Natural killer cell (primary cell): ENCODE data around the gene DNAJC4. TPM values are rescaled to one million over a fixed set of nuclear protein-coding genes. Genes with fewer than 3 reads are reported as not detected.

Experiments used
- ATAC-seq, 3 donors: fragments of 150-1000 bp in 2 of 3; fragments of 200-7000 bp in 1 of 3; cut with Tn5 transposase; 1 replicate in 1 of 3; 2 replicates in 2 of 3; pipeline ENCODE4 v1.10.0; 2021; ENCODE audit warnings: mild to moderate bottlenecking in 2 of 3, moderate library complexity in 2 of 3
- DNase-seq, 2 donors: peaks; one replicate each; pipeline versions ENCODE4 v3.0.0 to v3.0.0-alpha.2; 2013 to 2021; ENCODE audit warnings: mixed read lengths in 1 of 2
- H3K27ac ChIP-seq: one replicate; pipeline ENCODE4 v1.5.1; 2013; ENCODE audit warnings: mild to moderate bottlenecking, low read length
- H3K27me3 ChIP-seq: one replicate; pipeline ENCODE4 v1.6.1; 2013; ENCODE audit warnings: low read length; ENCODE audit not compliant: control insufficient read depth, insufficient read depth
- H3K36me3 ChIP-seq: one replicate; pipeline ENCODE4 v1.6.1; 2013; ENCODE audit warnings: low read length; ENCODE audit not compliant: control insufficient read depth, insufficient read depth
- H3K4me1 ChIP-seq: one replicate; pipeline ENCODE4 v1.6.1; 2013; ENCODE audit warnings: low read length; ENCODE audit not compliant: control insufficient read depth, insufficient read depth
- H3K4me3 ChIP-seq: one replicate; pipeline ENCODE4 v1.5.1; 2013; ENCODE audit warnings: low read length
- H3K9me3 ChIP-seq: one replicate; pipeline ENCODE4 v1.6.1; 2013; ENCODE audit warnings: low read length; ENCODE audit not compliant: control insufficient read depth, insufficient read depth
- H3K27ac Mint-ChIP-seq, 2 donors: one replicate each; pipeline ENCODE4 v1.8.0; 2022; ENCODE audit warnings: mild to moderate bottlenecking in 2 of 2, mixed read lengths in 2 of 2, moderate library complexity in 1 of 2
- H3K27me3 Mint-ChIP-seq, 2 donors: one replicate each; pipeline ENCODE4 v1.8.0; 2022; ENCODE audit warnings: low read depth in 2 of 2, mixed read lengths in 2 of 2
- H3K36me3 Mint-ChIP-seq: one replicate; pipeline ENCODE4 v1.8.0; 2022; ENCODE audit warnings: mixed read lengths
- H3K4me1 Mint-ChIP-seq, 2 donors: one replicate each; pipeline ENCODE4 v1.8.0; 2022; ENCODE audit warnings: mixed read lengths in 2 of 2
- H3K4me3 Mint-ChIP-seq: one replicate; pipeline ENCODE4 v1.8.0; 2022; ENCODE audit warnings: mild to moderate bottlenecking, moderate library complexity, mixed read lengths
- H3K9me3 Mint-ChIP-seq, 2 donors: one replicate each; pipeline ENCODE4 v1.8.0; 2022; ENCODE audit warnings: mixed read lengths in 2 of 2
- WGBS: methylation state at CpG from one replicate; pipeline ENCODE4 v1.1.7; 2013; ENCODE audit warnings: missing lambda C conversion rate; ENCODE audit not compliant: insufficient coverage; 5-methylcytosine and 5-hydroxymethylcytosine counted together
- intact Hi-C: fragments of 100-400 bp; cut with micrococcal nuclease; formaldehyde crosslinking; loops from one replicate; pipeline ENCODE4 v1.14.2; 2022
- total RNA-seq, 4 donors: library from RNA; stranded (reverse); fragments of 120-200 nt in 1 of 4; gene quantifications; one replicate each; pipeline versions ENCODE4 v1.2.3 to v1.2.4, GENCODE V29; 2013 to 2022
- TF ChIP-seq, protein P1 (sequence below): fragments of 200-600 bp; IDR thresholded peaks from one replicate; pipeline ENCODE4 v1.8.0; 2022; ENCODE audit warnings: antibody characterized with exemption

DNAJC4 gene
- total RNA-seq, 3 donors from 2014 or later (not counting 1 experiment from before 2014, with no cell fraction given), result 45.0 to 47.0 (median 46.6) TPM

DNA sequence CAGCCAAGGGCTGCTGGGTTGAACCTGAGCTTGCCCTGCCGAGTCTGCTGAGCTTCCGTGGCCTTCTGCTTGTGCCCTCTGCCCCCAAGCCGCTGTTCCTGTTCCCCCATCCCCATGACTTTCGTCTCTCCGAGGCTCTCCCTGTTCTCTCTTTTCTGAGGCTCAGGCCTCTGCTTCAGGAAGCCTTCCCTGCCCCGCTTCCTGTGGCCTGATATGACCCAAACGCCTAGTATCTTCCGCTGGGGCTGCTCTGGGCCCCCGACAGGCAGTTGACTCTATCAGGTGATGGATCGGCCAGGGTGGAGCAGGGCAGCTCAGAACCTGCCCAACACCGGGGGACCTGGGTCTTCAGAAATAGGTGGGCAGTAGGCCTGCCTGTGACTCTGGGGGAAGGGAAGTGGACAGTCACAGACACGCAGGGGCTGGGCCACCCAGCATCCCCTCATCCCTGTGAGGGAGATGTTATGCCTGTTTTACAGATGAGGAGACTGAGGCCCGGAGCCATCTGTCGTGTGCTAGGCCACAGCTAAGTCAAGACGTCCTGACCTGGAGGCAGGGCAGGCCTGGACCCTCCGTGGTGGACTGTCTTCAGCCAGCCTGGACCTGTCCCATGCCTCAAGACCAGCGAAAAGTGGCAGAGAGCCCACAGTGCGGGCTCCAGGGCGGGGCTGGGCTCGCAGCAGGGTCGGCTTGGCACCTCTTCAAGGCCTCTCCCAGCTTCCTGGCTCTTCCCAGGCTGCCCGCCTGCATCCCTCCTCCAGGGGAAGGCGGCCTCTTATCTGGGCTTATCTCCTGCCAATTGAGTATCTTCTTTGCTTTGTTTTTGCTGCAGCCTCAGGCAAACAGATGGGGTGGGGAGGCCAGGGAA is 37.9 kb downstream of the DNAJC4 start:
- peak overlapping the region; percentile 92 for H3K27ac ChIP-seq
- H3K36me3 ChIP-seq, result no peaks in the 10 kb centered on the region
- Mint-ChIP-seq H3K9me3 (no peaks in the 10 kb centered on the region), H3K27me3 (no peaks in the 10 kb centered on the region), H3K27ac (peak overlapping the region; percentile 94 to 100), H3K4me3 (peak overlapping the region; percentile 97), H3K4me1 (peaks cover 36 to 40% of the 10 kb centered on the region in 2 donors), H3K36me3 (no peaks in the 10 kb centered on the region)
- intact Hi-C loops, result loop anchor here (2.0 kb wide), 3 partner anchors 17 to 61 kb away; partner anchors contain the start of genes FERMT3, FKBP2 and PLCB3
- DNase-seq, result no peak
- TF ChIP-seq, protein P1, sequence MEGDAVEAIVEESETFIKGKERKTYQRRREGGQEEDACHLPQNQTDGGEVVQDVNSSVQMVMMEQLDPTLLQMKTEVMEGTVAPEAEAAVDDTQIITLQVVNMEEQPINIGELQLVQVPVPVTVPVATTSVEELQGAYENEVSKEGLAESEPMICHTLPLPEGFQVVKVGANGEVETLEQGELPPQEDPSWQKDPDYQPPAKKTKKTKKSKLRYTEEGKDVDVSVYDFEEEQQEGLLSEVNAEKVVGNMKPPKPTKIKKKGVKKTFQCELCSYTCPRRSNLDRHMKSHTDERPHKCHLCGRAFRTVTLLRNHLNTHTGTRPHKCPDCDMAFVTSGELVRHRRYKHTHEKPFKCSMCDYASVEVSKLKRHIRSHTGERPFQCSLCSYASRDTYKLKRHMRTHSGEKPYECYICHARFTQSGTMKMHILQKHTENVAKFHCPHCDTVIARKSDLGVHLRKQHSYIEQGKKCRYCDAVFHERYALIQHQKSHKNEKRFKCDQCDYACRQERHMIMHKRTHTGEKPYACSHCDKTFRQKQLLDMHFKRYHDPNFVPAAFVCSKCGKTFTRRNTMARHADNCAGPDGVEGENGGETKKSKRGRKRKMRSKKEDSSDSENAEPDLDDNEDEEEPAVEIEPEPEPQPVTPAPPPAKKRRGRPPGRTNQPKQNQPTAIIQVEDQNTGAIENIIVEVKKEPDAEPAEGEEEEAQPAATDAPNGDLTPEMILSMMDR, result no peak
- H3K9me3 ChIP-seq, result no peaks in the 10 kb centered on the region
- peak overlapping the region; percentile 53 for H3K4me3 ChIP-seq
- WGBS, result 47% methylated on average over 23 of the region's 23 CpGs
- ATAC-seq, result no peak
- H3K27me3 ChIP-seq, result no peaks in the 10 kb centered on the region
- peaks cover 42% of the 10 kb centered on the region for H3K4me1 ChIP-seq

DNA sequence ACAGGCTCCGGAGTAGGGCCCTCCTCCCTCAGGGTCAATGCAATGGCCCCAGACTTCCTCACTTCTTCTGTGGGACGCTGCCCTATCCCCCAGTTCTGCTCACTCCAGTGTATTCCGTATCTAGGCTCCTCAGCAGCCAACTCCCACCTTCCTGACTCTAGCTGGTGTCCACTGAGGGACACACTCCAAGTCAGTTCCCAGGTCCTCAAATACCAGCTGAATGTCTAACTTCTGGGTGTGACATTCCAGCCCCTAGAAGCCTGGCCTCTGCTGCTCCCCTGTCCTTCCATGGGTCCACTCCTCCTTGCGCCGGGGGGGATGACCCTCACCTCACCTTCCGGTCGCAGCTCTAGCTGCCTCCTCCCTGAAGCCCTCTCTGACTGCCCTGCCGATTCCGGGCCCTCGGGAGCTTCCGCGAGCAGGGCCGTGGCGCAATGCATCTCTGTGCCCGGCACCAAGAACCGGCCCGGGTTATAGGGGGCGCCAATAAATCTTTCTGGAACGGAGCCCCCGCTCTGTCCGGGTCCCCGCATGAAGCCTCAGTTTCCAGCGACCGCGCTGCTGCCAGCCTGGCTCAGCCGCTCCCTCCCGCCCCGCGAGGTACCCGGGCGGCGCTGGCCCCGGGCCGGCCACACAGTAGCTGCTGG is 38.7 kb downstream of the DNAJC4 start:
- H3K27me3 Mint-ChIP-seq, result no peaks in the 10 kb centered on the region
- Histone ChIP-seq H3K9me3 (no peaks in the 10 kb centered on the region), H3K27me3 (no peaks in the 10 kb centered on the region), H3K4me3 (peak overlapping the region; percentile 53), H3K36me3 (no peaks in the 10 kb centered on the region), H3K27ac (peak overlapping the region; percentile 92), H3K4me1 (peaks cover 42% of the 10 kb centered on the region)
- intact Hi-C loops, result loop anchor here (1.0 to 2.0 kb wide), 5 partner anchors 18 to 62 kb away; partner anchors contain the start of genes DNAJC4, FERMT3, FKBP2 and PLCB3
- H3K27ac Mint-ChIP-seq, result peak overlapping the region; percentile 94 to 100
- peak overlapping the region; percentile 97 for H3K4me3 Mint-ChIP-seq
- ATAC-seq (peak; percentile 1 to 9 (median 1)), DNase-seq (peak in 1 of 2 donors; percentile 61)
- peaks cover 36 to 40% of the 10 kb centered on the region in 2 donors for H3K4me1 Mint-ChIP-seq
- no peaks in the 10 kb centered on the region for H3K9me3 Mint-ChIP-seq
- TF ChIP-seq, protein P1, result no peak
- WGBS, result 3% methylated on average over 34 of the region's 34 CpGs
- H3K36me3 Mint-ChIP-seq, result no peaks in the 10 kb centered on the region

DNA sequence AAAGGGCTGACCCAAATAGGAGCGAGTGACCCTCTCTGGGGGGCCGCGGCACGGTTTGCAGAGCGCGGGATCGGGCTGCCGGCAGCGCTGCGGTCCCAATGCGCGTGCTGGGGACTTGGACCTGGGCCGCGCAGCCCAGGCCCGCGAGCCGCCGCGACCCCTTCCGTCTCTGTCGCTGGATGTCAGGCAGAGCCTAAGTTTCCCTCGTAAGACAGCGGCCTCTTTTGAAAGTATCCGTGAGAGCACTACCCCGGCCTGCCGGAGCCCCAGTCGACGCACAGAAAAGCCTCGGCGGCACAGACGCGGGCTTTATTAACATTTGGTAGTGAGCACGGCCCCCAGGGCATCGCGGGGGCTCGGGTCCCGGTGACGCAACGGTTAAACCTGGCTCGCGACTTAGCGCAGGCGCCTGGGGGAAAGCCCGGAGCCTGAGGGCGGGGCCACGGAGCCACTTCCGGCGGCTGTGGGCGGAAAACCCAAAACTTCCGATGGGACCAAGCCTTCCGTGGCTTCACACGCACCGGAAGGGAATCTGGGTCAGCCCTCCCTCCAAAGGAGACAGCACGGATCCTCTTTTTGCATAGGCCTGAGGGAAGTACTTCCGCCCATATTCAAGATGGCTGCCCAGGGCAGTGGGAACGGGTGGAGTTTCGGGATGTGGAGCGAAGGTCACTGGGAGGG is 39.3 kb downstream of the DNAJC4 start:
- no peaks in the 10 kb centered on the region for H3K9me3 Mint-ChIP-seq
- H3K36me3 Mint-ChIP-seq, result no peaks in the 10 kb centered on the region
- Histone ChIP-seq H3K36me3 (no peaks in the 10 kb centered on the region), H3K4me3 (peak overlapping the region; percentile 53), H3K27me3 (no peaks in the 10 kb centered on the region), H3K27ac (peak overlapping the region; percentile 92), H3K9me3 (no peaks in the 10 kb centered on the region), H3K4me1 (peaks cover 42% of the 10 kb centered on the region)
- peak; percentile 94 to 99 for DNase-seq
- H3K4me3 Mint-ChIP-seq, result peak overlapping the region; percentile 97
- no peaks in the 10 kb centered on the region for H3K27me3 Mint-ChIP-seq
- peak overlapping the region; percentile 94 to 100 for H3K27ac Mint-ChIP-seq
- TF ChIP-seq, protein P1, result peak; percentile 34
- H3K4me1 Mint-ChIP-seq, result peaks cover 36 to 40% of the 10 kb centered on the region in 2 donors
- peak; percentile 68 to 83 (median 72) for ATAC-seq
- under 1% methylated on average over 58 of the region's 58 CpGs for WGBS
- intact Hi-C loops, result loop anchor here (1.0 to 2.0 kb wide), 8 partner anchors 16 to 71 kb away; partner anchors contain the start of genes CCDC88B, DNAJC4, ESRRA and FERMT3
